Stimulated activated naive CD4-positive, alpha-beta T cell (primary cell): Measurements from ENCODE around the gene EYA4.

ENCODE experiments used
- DNase-seq, 6 experiments: peaks; one replicate each; lab custom pipeline; 2025; lab: John Stamatoyannopoulos, UW

EYA4 gene

DNA sequence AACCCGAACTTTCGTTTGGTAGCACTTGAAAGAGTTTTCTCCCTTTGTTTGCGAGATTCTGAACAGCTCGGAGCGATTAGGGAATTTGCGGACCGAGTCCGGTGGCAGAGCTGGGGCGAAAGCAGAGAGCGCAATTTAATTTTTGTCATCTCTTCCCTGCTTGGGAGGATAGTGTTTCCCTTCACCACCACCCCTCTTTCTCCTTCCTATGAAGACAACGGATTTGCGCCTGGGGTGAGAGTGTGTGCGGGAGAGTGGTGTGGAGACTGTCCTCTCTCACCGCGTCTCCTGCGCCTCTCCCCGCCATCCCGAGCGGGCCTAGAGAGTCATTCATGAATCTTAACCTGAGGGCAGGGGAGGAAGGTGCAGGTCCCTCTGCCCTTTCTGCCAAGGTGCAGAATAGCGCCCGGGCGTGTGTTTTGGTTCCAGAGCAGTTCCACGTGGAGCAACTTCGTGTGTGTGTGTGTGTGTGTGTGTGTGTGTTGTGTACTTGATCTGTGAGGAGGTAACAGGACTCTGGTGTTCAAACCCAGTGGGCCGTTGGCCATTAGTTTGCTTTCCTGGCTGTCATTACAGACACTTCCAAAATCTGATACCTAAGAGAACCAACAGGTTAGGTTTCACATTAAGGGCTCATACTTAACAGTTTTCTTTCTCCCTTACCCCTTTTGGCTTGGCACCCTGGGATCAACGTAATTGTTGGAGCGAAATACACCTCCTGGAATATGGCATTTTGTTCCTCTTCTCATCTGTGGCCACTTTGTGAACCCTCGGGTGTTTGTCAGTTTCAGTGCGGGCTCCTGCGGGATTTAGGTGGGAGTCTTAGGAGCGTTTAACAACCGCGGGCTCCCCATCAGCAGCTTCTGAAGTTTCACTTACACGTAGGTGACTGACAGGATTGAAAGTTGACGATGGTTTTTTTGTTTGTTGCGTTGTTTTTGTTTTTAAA lies 1.8 kb downstream of the EYA4 start:
- DNase-seq: no peak

- no peak for DNase-seq
Observed at GRCh38 chr6:133243723-133244305, 2.7 kb downstream of the EYA4 start.

- DNase-seq: no peak
Observed at GRCh38 chr6:133244519-133244918, 3.4 kb downstream of the EYA4 start.

GRCh38 chr6:133245007-133245406 lies 3.9 kb downstream of the EYA4 start:
- DNase-seq: no peak

- no peak for DNase-seq
Observed at GRCh38 chr6:133245422-133245903, 4.3 kb downstream of the EYA4 start.

GRCh38 chr6:133247581-133247980 lies 6.4 kb downstream of the EYA4 start:
- no peak for DNase-seq

DNA sequence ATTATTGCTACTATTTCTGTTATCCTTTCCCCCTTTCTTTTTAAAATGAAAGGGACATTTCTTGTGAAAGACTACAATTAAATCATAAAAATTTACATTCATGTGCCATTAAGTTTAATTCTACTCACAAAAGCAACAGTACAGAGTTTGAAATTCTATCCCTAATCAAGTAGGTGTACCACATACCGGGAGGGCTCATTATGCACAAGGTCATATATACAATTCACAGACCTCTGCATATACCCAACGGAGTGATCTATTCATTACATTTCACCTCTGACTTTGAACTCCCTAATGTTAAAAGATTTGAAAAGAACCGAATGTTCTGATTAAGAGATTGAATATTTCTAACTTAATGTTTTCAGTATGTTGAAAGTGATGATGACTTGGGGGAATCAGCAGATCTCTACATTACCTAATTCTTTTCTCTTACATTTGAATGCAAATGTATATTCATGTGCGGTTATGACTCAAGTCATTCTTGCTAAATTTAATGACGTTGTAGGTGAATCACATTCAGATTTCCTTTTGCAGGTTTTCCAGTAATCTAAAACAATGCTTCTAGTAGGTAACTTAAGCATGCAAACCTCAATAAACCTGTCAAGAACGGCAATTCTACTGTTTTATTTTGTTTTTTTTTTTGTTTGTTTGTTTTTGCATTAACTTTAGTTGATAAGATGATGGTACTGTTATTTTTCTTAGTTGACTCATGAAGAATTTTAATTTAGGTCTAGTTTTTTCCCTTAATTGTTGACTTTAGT lies 7.3 kb downstream of the EYA4 start:
- no peak for DNase-seq

DNA sequence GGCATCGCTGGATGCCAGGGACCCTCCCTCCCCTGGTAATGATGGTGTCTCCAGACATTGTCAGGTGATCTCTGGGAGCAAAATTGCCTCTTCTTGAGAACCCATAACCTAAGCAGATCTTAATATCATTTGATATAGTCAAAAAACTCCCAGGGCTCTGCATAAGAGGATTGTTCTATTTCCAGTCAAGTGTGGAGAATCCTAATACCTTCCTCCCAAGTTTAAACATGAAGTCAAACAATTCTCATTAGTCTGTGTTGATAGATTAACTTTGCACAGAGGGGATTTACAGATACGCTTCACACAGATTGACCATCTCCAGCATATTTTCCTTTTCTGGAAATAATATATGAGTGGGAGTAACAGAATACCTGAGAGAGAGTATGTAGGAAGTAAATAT lies 10.5 kb downstream of the EYA4 start:
- no peak for DNase-seq

- no peak for DNase-seq
Observed at GRCh38 chr6:133254552-133255228, 13.5 kb downstream of the EYA4 start.

DNA sequence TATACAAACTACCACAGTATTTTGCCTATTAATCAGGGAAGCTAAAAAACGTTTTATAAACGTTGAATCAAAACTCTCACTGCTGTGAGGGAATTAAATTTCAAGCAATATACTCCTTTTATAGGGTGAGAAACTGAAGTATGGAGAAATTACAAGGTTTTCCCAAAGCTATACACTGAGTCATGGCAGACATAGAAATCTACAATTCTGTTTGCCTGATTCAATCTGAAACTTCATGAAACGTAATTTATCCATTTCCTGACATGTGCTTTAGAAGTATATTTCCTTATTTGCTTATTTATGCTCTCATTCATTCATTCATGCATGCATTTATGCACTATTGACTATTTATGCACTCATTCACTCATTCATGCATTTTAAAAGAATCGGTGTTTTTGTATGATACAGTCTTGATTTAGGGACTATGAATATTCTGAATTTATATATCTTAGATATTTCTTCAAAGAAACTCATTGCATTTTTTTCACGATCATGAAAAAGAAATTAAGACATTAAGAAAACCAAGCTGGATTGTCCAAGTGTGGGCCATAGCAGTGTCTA lies 16.5 kb downstream of the EYA4 start:
- no peak for DNase-seq

GRCh38 chr6:133259561-133259960 lies 18.4 kb downstream of the EYA4 start:
- no peak for DNase-seq

DNA sequence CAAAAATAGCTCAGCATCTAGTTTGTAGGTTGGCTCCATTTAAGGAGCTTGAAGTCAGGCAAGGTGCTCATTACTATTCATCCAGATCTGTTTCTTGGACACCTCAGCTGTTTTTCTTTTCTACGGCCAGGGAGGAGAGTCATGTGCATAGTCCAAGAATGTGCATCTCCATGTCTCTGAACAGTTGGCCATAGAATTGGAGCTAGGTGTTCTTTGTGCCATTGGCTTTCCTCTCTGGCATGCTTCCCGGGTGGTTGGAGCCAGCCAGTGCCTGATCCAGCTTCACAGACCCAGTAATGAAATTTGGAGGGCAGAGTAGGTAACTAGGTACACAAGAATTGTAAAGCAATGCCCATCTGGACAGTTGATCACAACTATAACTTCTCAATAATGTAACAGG lies 21.6 kb downstream of the EYA4 start:
- DNase-seq: no peak

GRCh38 chr6:133265066-133265465 lies 23.9 kb downstream of the EYA4 start:
- DNase-seq: no peak

GRCh38 chr6:133266186-133266585 lies 25.0 kb downstream of the EYA4 start:
- no peak for DNase-seq

- DNase-seq: no peak
Observed at GRCh38 chr6:133268621-133269020, 27.5 kb downstream of the EYA4 start.

- DNase-seq: no peak
Observed at GRCh38 chr6:133274813-133275212, 33.7 kb downstream of the EYA4 start.

- DNase-seq: no peak
Observed at GRCh38 chr6:133275213-133275612, 34.1 kb downstream of the EYA4 start.

- no peak for DNase-seq
Observed at GRCh38 chr6:133277228-133277899, 36.2 kb downstream of the EYA4 start.

- DNase-seq: no peak
Observed at GRCh38 chr6:133277900-133278545, 36.9 kb downstream of the EYA4 start.

- DNase-seq: no peak
Observed at GRCh38 chr6:133286765-133287164, 45.6 kb downstream of the EYA4 start.

DNA sequence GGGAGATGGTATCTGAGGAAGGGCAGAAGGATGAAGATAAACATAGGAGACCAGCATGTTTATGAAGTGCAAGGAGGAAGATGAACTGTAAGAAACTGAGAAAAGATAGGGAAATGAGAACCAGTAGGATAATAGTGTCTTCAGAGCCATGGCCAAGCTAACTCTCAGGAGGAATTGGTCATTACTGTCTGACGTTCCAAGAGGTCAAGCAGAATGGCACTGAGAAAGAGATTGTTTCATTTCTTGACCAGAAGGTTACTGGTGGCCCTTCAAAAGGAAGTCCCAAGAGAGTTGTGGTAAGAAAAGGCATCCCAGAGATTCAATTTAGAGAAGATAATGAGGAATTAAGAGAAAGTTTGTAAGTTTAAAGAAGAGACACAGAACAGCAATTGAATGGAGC lies 47.5 kb downstream of the EYA4 start:
- no peak for DNase-seq
